ENCODE results near the gene RGS7.
"Not testable (repeated sequence)": the region's sequence is repeated elsewhere in the genome, so short reads cannot be mapped to it uniquely, and the experiment has no call there.

RGS7 gene

DNA sequence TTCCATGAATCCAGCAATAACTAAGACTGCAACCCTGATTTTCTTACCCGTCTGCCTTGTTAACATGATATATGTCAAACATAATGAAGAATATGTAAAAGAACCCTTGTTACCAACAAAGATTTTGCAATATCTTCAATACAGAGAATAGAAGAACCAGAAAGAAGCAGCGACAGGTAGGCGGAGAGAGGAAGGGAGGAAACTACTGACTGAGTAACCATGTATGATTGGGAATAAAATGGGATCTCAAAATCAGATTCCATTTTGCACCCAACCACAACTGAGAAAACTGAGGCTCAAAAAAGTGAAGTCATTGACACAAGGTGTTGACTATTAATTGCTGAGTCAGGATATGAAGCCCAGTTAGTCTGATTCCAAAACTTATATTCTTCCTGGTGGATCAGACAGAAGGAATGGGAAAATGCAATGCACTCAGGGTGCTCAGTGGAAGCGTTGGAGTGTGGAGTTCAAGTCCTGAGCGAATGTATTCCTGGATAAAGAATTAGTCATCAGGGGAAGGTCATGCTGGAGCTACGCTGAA, 451.7 kb downstream of the RGS7 start:
- no peak for DNase-seq

DNA sequence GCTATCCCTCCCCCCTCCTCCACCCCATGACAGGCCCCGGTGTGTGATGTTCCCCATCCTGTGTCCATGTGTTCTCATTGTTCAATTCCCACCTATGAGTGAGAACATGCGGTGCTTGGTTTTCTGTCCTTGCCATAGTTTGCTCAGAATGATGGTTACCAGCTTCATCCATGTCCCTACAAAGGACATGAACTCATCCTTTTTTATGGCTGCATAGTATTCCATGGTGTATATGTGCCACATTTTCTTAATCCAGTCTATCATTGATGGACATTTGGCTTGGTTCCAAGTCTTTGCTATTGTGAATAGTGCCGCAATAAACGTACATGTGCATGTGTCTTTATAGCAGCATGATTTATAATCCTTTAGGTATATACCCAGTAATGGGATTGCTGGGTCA, 461.6 kb downstream of the RGS7 start:
- not testable (repeated sequence) for DNase-seq

DNA sequence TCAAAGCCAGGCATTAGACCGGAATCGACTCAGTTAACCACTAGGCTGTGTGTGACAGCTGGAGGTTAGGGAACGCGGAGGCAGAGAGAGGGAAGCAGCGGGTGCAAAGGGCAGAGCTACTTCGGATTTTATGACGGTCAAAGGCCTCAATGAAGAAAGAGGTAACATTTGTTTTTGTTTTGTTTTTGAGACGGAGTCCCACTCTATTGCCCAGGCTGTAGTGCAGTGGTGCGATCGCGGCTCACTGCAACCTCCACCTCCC, 468.3 kb downstream of the RGS7 start:
- no peak for DNase-seq

DNA sequence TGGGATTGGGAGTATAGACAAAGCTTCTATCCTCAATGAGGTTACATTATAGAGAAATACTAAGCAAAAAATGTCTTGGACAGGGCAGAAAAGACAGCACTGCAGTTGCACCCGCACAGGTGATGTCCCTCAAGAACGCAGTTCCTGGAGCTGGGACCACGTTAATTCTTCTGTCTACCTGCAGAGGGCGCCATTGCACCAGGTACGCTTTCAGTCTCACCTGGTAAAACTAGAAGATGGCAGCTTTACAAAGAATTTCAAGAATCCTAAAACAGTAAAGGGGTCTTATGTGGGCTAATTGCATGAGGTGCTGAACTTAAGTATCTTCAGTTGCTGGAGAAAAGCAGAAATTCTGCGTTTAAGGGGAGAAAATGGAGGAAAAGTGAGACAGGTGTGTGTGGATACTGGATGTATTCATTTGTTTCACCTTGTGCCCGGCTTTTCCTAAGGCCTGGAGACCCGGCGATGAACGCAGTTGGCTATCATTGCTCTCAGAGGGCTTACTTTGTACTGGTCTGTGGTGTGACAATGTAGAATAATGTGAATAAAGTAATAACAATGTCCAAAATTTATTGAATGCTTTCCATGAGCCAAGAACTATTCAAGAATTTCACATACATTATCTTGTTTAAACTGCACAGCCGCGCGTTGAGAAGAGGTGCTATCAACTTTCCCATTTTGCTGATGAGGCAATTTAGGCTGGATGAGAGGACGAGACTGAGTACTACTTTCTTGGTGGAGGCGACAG, 468.8 kb downstream of the RGS7 start:
- DNase-seq = no peak

DNA sequence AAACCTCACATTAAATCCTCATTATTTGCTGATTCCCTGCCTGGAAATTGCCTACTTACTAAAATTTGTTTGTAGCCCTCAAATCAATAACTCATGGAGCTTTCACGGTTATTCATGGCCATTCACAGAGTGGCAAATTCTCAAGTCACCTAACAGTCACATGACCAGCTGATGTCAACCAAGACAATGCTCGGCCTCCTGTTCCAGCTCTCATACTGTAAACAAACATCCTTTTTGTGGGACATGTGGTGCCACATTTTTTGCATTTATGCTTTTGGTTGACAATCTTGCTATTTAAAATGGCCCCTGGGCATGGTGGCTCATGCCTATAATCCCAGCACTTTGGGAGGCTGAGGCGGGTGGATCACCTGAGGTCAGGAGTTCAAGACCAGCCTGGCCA, 473.5 kb downstream of the RGS7 start:
- DNase-seq = no peak

DNA sequence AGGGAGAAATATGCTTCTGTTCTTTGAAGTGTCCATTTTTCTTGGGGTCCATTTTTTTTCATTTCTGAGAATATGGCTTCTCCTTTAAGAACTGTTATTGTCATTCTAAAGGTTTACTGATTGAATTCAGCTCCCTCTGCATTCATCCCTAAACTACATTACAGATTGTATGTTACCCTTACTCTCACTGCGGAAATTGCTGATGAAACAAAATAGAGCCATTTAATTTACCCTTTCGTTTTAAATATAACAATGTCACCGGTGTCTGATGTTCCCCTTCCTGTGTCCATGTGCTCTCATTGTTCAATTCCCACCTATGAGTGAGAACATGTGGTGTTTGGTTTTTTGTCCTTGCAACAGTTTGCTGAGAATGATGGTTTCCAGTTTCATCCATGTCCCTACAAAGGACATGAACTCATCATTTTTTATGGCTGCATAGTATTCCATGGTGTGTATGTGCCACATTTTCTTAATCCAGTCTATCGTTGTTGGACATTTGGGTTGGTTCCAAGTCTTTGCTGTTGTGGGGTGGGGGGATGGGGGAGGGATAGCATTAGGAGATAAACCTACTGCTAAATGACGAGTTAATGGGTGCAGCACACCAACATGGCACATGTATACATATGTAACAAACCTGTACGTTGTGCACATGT, 474.2 kb downstream of the RGS7 start:
- not testable (repeated sequence) for DNase-seq

DNA sequence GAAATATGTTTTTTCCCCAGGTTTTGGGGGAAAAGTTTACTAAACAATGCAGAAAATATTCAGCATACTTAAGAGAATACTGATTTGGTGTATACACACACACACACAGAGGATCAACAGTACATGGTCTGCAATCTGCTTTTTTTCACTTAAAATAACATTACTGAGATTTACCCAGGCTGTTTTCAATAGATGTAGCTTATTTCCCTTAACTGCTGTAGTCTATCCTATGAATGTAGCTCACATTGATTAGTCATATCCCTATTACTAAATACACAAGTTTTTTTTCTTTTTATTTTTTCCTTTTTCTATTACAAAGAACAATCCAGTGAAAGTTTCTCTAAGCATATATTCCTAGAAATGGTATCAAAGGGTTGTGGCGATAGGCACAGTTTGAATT, 478.4 kb downstream of the RGS7 start:
- DNase-seq = no peak

DNA sequence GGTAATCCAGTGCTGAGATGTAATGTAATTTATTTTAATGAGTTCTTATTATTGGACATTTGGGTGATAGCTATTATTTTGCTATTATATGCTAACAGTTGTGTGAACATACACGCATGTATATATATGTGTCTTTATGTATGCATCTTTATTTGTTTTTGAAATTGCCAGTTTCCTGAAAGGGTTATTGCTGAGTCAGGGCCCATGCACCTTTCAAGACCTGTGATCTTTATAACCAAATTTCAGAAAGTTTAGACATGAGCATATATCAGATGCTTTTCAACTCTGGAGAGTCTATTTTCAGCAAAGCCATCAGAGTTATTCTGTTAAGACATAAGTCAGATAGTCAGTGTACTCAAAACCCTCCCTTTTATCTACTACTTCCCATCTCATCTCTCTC, 479.4 kb downstream of the RGS7 start:
- no peak for DNase-seq

DNA sequence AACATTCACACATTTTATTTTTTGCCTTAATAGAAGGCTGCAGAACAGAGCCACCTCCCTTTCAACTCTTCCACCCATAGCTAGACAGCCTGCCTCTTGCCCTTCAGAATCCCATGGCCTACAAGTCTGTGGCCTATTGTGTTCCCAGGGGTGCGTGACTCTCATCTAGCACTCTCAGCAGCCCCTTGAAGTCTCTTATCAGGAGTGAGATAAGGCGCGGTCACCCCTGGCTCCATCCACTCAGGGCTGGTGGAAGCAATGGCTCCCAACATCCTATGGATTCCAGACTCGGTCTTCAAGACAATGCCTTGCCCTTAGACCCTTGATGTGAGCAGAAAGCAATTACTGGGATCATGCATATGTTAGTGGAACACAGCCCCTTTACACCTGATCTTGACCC, 480.9 kb downstream of the RGS7 start:
- DNase-seq = no peak

DNA sequence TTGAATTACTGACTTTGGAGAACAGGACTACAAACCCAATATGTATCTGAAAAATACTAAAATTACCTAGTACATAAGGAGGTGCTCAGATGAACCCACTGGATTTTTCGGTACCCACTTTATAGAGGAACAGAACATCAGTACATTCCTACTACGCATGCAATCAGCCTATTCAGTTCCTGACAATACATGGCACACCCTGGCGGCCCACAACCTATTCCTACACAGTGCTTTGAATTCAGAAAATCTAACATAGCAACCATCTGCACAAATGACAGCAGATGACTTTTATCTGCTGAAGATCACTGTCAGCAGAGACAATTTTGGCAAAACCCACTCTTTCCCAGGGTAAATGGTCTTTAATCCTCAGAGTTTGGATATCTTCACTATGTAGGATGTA, 487.9 kb downstream of the RGS7 start:
- DNase-seq = no peak

DNA sequence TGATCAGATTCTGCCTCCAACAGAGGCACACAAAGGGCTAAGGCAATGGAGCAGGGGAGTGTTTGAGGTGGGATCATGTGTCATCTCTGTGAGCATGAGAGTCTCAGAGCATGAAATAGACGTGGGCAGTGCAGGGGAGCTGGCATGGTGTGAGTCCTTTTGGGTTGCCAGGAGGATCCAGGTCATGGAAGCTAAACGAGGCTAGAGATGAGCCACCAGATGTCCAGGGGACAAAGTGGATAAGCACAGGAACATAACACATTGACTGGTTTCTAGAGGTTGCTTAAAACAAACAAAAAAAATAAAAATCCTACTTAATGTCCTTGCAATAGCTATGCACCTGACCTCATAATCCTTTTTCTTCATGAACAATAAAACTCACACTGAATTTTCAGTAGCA, 490.3 kb downstream of the RGS7 start:
- DNase-seq = no peak

DNA sequence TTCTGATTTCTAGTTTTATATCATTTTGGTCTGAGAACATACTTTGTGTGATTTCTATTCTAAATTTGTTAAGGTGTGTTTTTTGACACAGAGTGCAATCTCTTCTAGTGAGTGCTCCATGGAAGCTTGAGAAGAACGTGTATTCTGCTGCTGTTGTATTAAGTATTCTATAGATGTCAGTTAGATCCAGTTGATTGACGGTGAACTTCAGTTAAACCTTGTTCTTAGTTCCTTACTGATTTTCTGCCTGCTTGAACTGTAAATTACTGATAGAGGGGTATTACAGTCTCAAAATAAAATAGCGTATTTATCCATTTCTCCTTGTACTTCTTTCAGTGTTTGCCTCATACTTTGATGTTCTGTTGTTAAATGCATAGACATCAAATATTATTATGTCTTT, 497.0 kb downstream of the RGS7 start:
- DNase-seq = no peak

DNA sequence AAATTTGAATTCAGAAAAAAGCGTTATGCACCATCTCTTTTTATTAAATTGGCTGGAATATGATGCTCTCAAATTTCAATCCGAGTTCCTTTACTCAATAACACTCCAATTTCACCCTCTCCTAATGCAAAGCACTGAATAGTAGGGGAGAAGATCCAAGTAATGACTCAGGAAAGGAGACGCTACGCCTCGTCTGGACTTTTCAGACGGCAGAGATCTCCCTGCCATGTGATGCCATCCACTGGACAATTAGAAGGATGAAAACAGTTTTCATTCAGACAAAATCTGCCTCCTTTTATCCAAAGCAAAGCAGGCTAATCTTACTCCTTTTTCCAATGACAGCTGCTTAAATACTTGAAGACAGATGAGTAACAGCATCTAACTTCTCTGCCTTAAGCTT, 502.6 kb downstream of the RGS7 start:
- no peak for DNase-seq

DNA sequence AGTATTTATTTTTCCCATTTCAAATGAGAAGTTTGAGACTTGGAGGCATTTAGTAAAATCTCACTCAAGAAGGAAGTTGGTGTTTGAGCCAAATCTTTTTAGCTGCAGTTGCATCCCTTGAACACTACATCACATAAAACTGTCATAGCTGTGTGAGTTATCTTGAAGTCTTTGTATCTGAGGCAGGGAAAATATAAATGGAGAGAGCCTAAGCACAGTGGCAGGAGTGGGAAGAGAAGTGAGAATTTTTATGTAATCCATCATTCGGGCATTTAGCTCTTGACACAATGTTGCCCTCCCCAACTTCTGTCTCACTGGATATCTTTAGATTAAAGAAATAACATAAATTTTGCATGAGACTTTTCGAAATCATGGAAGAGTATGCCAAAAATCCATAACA, 509.7 kb downstream of the RGS7 start:
- DNase-seq = no peak

DNA sequence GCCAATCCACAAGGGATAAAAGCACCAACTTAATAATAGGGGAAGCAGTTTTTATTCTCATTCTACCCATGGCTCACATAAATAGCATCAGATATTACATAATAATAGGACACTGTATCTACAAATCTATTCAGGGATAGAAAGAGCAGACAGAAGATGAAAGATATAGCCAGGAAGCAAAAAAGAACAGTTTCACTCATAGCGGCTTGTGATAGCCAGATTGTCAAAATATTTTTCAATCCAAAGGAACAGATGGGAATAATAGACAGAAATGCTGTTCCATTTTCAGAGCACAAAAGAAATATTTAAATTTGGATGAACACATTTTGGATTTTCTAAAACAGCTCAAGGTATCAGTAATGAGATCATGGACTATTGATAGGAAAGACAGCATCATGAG, 512.5 kb downstream of the RGS7 start:
- DNase-seq = no peak

DNA sequence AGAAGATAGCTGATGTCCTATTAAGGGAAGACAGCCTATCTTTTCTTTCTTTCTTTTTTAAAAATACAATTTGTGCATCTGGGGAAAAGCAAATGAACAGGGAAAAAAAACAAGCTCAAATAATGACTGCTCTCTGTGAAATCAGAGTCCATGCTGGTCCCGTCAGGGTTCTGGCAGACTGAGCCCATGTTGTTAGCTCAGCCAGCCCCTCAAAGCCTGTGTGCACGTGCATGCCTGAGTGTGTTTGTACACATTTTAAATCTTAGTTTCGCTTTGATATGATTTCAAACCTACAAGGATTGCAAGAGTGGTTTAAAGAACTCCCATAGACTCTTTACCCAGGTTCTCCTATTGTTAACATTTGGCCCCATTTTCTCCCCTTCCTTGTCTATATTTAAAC, 513.2 kb downstream of the RGS7 start:
- no peak for DNase-seq

DNA sequence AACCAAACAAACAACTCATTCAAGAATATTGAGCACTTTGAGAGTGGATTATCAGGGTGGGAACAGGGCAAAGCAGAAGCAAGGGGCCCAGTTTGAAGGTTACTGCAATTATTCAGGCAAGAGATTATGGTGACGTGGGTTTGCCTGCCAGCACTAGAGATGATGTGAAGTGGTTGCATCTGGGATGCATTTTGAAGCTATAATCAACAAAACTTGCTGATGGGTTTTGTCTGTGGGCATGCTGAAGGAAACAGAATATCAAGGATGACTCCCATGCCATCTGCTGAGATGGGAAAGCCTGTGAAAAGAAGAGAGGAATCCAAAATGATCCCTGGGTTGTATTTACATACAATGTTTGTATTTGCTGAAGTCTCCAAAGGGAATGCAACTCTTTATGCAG, 520.7 kb downstream of the RGS7 start:
- DNase-seq = no peak

DNA sequence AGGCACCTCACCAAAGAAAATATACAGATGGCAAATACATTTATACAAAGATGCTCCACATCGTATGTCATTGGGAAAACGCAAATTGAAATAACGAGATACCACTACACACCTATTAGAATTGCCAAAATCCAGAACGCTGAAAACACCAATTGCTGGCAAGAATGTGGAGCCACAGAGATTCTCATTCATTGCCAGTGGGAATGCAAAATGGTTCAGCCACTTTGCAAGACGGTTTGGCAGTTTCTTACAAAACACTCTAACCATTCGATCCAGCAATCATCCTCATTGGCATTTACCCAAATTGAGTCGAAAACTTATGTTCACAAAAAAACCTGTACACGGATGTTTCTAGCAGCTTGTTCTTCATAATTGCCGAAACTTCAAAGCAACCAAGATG, 521.7 kb downstream of the RGS7 start:
- no peak for DNase-seq

DNA sequence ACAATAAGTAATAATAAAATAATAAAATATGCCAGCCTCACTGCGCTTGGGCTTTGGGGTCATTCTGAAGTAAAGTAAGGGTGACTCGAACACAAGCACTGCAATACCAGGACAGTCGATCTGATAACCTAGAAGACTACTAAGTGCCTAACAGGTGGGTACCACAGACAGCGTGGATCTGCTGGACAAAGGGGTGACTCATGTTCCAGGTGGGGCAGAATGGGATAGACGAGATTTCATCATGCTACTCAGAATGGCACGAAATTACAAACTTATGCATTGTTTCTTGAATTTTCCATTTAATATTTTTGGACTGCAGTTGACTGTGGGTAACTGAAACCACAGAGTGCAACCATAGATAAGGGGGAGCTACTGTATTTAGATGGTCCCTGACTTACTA, 523.9 kb downstream of the RGS7 start:
- DNase-seq = no peak

DNA sequence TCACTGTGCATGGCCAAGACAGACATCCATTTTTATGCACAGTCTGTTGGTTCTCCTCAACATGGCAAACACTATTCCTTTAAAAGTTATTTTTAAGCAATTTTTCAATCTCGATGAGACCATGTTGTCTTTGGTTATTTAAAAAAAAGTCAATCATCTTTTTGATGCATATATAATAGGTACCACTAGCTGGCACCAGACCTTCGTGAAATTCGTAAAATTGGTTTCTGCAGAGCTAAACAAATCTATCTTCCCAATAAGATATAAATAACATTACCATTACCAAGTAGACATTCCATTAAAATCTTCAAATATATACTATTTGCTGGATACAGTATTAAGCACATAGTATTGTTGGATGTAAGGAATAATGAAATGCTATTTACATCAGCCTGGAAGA, 525.1 kb downstream of the RGS7 start:
- DNase-seq = no peak

DNA sequence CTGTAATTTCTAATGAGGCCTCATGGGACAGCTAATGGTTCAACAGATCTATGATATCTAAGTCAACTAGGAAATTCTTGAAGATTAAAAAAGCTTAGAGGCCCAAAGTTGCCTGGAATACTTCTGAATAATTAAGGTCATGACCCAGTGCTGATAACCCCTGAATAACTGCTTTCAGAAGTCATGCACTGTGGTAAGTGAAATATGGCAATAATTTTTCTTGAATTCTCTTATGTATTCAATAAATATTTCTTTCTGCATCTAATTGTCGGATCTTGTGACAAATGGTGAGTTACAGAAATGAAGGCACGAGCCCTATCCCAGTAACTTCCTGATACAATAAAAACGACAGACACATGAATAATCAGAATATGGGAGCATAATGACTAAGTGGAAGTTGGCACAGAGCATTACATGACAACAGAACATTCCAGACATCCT, 525.8 kb downstream of the RGS7 start:
- no peak for DNase-seq

DNA sequence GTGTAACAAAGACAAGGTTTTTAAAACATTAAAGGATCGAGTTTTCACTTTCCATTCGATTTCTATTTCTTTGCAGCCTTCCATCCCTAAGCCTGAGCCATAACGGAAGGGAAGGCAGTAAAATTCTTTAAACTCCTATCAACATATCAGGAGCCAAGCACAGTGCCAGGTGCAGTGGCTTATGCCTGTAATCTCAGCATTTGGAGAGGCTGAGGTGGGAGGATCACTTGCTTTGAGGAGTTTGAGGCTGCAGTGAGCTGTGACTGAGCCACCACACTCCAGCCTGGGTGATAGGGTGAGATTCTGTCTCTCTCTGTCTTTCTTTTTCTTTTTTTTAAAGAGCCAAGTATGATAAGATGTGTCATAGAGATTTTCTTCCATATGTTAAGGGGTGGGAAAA, 527.5 kb downstream of the RGS7 start:
- DNase-seq = no peak

DNA sequence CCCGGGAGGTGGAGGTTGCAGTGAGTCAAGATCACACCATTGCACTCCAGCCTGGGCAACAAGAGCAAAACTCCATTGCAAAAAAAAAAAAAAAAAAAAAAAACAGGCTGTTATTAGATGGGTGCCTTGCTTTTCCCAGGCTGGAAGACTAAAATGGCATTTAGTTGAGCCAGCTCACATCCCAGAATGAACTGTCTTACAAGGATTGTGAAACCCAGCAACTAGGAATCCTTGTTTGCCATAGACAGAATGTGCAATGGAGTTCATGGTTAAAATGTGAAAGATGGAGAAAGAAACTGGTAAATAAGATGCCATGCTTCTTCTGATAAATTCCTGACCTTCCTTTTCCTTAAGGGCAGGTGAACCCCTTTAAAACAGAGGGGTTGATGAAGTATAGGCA, 529.2 kb downstream of the RGS7 start:
- no peak for DNase-seq

DNA sequence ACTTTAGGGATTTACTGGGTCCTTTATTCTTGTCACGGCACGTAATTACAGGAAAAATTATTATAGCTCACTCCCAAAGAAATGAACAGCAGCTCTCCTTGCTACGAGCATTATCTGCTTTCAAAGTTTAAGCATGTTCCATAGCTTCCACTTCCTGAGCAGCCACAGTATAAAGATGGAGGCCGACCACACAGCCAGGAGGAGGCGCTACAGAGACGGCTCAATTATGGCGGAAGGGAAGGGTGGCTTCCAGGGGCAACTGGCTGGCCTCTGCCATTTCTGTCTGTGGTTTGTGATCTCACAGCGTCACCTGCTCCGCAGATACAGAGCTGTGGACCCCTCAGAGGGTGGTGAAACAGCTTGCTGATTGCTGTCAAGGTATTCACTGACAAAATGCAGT, 532.8 kb downstream of the RGS7 start:
- DNase-seq = no peak

DNA sequence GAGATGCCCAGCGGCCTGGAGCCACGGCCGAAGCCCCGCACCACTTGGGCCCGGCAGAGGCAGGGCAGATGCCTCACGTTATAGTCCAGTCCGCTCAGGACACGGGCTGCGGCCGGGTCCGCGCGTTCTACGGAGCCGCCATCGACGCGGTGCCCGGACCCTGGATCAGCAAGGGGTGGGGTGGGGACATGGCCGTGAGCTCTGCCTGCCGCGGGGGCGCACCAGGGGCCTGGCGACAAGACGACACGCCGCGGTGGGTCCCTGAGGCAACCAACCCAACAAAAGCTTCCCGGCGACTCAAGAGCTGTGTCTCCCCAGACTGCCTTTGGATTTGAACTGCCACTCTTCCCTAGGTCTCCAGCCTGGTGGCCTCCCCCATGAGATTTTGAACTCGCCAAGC, 533.6 kb downstream of the RGS7 start:
- no peak for DNase-seq

Data from activated naive CD4-positive, alpha-beta T cell treated with anti-CD3 and anti-CD28 coated beads, Interleukin-2, amount 50 U/mL, for 16 hours (primary cell).